Type B pancreatic cell (in vitro differentiated cells): Measurements from ENCODE around the gene GGT6. TPM values are rescaled to one million over a fixed set of nuclear protein-coding genes. Genes with fewer than 3 reads are reported as not detected.

ENCODE experiments used
- DNase-seq: peaks from one replicate; pipeline ENCODE4 v3.0.0; 2021; ENCODE audit warnings: mixed read lengths; ENCODE audit not compliant: unreplicated experiment; ENCODE audit errors: extremely low spot score
- H3K27ac Mint-ChIP-seq: 2 replicates; pipeline ENCODE4 v1.8.0; 2021; ENCODE audit warnings: mild to moderate bottlenecking, mixed read lengths
- H3K27me3 Mint-ChIP-seq: 2 replicates; pipeline ENCODE4 v1.8.0; 2021; ENCODE audit warnings: mixed read lengths
- H3K36me3 Mint-ChIP-seq: 2 replicates; pipeline ENCODE4 v1.8.0; 2021; ENCODE audit warnings: mixed read lengths
- H3K4me1 Mint-ChIP-seq: one replicate; pipeline ENCODE4 v1.8.0; 2021; ENCODE audit warnings: mixed read lengths; ENCODE audit not compliant: unreplicated experiment
- H3K4me3 Mint-ChIP-seq: 2 replicates; pipeline ENCODE4 v1.8.0; 2021; ENCODE audit warnings: mild to moderate bottlenecking, mixed read lengths
- H3K9me3 Mint-ChIP-seq: 2 replicates; pipeline ENCODE4 v1.8.0; 2021; ENCODE audit warnings: mixed read lengths
- total RNA-seq: library from RNA; stranded (reverse); gene quantifications from 2 replicates; pipeline ENCODE4 v1.2.1, GENCODE V29; 2021; ENCODE audit warnings: low replicate concordance
- TF ChIP-seq, protein P1 (sequence below): fragments of 200-600 bp; sonication (generic); conservative IDR thresholded peaks from 2 replicates; pipeline ENCODE4 v1.5.0; 2021; ENCODE audit warnings: antibody characterized with exemption, mild to moderate bottlenecking

GGT6 gene
- total RNA-seq, 1 donor from 2014 or later, result 1.4 TPM

DNA sequence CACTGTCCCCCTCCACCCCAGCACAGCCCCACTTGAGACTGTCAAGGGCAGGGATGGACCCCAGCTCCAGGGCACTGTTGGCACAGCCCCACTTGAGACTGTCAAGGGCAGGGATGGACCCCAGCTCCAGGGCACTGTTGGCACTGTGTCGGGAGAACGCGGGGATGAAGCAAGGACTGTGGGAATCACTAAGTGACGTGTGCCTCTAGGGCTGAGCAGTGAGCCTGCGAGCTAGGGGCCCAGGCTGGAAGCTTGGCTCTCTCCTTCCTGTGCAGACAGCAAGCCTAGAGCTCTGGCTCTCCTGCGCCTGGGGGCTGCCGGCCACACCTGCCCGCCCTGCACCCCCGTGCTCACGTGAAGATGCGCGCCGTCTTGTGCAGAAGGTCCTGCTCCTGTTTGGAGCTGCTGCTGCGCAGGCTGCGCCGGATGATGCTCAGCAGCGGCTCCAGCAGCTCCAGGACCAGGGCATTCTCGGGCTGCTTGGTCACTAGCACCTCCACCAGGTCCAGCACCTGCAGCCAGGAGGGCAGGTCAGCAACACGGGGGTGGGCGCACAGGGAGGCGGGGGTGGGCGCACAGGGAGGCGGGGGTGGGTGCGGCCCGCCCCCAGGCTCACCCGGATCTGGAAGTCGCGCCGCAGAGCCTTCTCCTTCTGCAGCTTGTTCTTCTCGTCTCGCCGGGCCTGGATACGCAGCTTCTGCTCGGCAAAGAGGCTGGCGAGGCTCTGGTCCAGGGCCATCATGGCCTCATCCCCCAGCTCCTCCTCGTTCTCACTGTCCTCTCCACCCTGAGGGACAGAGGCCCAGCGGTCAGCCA is 16.0 kb downstream of the GGT6 start:
- no peaks in the 10 kb centered on the region for H3K27me3 Mint-ChIP-seq
- no peaks in the 10 kb centered on the region for H3K9me3 Mint-ChIP-seq
- TF ChIP-seq, protein P1, sequence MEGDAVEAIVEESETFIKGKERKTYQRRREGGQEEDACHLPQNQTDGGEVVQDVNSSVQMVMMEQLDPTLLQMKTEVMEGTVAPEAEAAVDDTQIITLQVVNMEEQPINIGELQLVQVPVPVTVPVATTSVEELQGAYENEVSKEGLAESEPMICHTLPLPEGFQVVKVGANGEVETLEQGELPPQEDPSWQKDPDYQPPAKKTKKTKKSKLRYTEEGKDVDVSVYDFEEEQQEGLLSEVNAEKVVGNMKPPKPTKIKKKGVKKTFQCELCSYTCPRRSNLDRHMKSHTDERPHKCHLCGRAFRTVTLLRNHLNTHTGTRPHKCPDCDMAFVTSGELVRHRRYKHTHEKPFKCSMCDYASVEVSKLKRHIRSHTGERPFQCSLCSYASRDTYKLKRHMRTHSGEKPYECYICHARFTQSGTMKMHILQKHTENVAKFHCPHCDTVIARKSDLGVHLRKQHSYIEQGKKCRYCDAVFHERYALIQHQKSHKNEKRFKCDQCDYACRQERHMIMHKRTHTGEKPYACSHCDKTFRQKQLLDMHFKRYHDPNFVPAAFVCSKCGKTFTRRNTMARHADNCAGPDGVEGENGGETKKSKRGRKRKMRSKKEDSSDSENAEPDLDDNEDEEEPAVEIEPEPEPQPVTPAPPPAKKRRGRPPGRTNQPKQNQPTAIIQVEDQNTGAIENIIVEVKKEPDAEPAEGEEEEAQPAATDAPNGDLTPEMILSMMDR, result no peak
- peak overlapping the region; percentile 43 for H3K27ac Mint-ChIP-seq
- H3K4me3 Mint-ChIP-seq, result no peak overlapping the region
- peaks cover 3% of the 10 kb centered on the region for H3K36me3 Mint-ChIP-seq
- no peaks in the 10 kb centered on the region for H3K4me1 Mint-ChIP-seq
- DNase-seq, result no peak

DNA sequence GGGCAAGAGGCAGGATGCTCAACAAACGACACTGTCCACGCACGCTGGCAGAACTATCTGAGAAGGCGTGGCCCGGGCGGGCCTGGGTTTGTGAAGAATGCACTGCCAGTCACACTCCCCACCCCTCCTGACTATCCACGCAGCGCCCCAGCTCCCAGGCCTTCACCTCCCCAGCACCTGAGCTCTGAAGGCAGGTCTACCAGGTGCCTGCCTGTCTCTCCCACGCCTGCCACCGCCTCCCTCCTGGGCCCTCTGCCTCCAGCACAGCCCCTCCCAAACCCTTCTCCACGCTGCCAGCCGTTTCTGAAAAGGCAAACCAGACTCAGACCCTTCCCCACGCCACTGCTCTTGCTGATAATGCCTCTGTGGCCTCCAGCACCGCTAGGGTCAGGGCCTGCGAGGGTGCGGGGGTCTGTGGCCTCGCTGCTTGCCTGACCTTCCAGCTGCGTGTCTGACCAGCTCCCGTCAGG is 16.8 kb downstream of the GGT6 start:
- DNase-seq, result no peak
- H3K27me3 Mint-ChIP-seq, result no peaks in the 10 kb centered on the region
- no peaks in the 10 kb centered on the region for H3K9me3 Mint-ChIP-seq
- peak overlapping the region; percentile 43 for H3K27ac Mint-ChIP-seq
- H3K4me1 Mint-ChIP-seq, result no peaks in the 10 kb centered on the region
- TF ChIP-seq, protein P1, result no peak
- peaks cover 3% of the 10 kb centered on the region for H3K36me3 Mint-ChIP-seq
- H3K4me3 Mint-ChIP-seq, result no peak overlapping the region

DNA sequence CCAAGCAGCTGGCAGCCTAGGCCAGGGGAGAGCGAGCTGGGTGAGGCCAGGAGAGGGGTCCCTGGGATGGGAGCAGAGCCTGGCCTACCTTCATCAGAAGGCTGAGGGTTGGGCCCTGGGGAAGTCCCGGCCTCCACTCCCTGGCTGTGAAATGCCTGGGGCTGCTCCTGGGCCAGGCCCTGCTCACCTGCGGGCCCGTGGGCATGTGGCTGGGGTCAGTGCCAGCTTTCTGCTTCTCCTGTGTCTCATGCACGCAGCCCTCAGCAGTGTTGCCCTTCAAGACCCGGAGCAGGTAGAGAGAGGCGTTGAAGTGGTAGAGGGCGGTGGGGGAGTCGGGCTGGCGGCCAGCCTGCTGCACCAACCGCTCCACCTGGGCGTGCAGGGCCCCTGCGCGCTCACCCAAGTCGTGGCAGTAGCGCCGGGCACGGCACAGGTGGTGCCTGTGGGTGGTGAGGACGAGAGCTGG is 17.6 kb downstream of the GGT6 start:
- H3K4me1 Mint-ChIP-seq, result no peaks in the 10 kb centered on the region
- no peak overlapping the region for H3K4me3 Mint-ChIP-seq
- H3K27ac Mint-ChIP-seq, result no peak overlapping the region
- DNase-seq, result no peak
- no peaks in the 10 kb centered on the region for H3K9me3 Mint-ChIP-seq
- H3K36me3 Mint-ChIP-seq, result peaks cover 3% of the 10 kb centered on the region
- TF ChIP-seq, protein P1, result no peak
- no peaks in the 10 kb centered on the region for H3K27me3 Mint-ChIP-seq

DNA sequence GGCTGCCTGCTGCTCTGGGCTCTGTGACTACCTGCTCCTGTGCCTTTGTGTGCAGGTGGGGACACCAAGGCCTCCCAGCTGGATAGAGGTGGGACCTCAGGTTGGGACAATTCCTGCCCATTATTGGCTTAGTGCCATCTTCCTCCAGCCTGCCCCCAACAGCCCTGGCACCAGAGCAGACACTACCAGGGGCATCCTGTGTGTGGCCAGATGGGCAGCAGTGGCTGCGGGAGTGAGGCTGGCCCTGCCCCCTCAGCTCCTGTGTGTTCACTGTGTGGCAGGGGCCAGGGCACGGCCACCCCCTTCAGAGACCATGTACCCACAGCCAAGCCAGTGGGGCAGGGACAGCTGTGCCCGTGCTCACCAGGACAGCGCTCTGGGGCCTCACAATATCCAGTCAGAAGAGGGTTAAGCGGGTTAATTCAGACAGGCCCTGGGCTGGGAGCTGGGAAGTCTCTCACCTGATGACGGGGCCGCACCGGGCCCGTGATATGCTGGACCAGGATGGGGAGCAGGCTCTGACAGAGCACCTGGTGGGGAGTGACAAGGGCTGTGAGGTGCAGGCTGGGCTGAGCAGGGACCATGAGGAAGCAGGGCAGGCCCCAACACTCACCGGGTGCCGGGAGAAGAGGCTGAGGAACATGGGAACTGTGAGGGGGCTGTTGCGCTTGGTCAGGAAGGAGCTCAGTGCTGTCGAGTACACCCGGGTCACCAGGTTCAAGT is 18.2 kb downstream of the GGT6 start:
- no peak for DNase-seq
- Mint-ChIP-seq H3K4me3 (no peak overlapping the region), H3K27ac (no peak overlapping the region), H3K36me3 (peaks cover under 1% of the 10 kb centered on the region), H3K9me3 (no peaks in the 10 kb centered on the region), H3K4me1 (no peaks in the 10 kb centered on the region), H3K27me3 (no peaks in the 10 kb centered on the region)
- TF ChIP-seq, protein P1, result no peak

DNA sequence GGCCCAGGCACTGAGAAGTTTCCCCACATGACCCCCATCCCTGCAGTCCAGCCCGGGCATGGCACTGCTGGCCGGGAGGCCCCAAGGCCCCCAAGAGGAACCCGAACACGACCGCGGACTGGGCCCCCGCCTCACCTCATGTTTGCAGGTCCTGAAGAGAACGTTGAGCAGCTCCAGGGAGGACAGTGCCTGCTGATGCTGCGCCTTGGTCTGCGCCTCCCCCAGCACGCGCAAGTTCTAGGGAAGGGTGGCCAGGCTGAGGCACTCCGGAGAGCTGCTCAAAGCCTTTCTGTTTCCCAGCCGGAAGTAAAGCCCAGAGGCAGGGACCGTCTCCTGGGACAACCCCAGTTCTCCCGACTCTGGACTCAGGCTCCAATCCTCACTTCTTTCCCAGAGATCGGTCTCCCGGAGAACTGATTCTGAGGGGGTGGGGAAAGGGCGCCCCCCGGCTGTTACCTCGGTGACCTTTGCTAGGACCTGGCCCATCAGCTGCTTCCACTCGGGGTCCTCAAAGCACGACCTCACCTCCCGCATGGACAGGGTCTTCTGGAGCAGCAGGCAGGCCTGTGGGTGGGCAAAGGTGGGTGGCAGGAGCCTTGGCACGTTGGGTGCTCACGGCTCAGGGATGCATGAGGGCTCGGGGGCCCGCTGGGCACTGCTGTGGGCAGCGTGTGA is 18.9 kb downstream of the GGT6 start:
- DNase-seq, result no peak
- Mint-ChIP-seq H3K36me3 (no peaks in the 10 kb centered on the region), H3K9me3 (no peaks in the 10 kb centered on the region), H3K4me1 (no peaks in the 10 kb centered on the region), H3K27me3 (no peaks in the 10 kb centered on the region), H3K27ac (no peak overlapping the region), H3K4me3 (no peak overlapping the region)
- TF ChIP-seq, protein P1, result no peak
